Measurements from ENCODE around the gene ITGAX. TPM values are rescaled to one million over a fixed set of nuclear protein-coding genes. Genes with fewer than 3 reads are reported as not detected.

ITGAX gene
- total and polyA plus RNA-seq, 2 donors (not counting 1 experiment from before 2014, with no cell fraction given): 48.0 to 78.8 TPM

- Histone ChIP-seq H3K4me3 (ENCODE audit: control extremely low read depth in 1 of 5, extremely low read depth in 1 of 5, insufficient read depth in 1 of 5, low read depth in 2 of 5, low read length in 4 of 5) (no peak overlapping the region), H3K36me3 (replicated peaks in 1 of 2; ENCODE audit: control extremely low read depth in 1 of 2, control insufficient read depth in 1 of 2, extremely low read depth in 1 of 2, insufficient read depth in 2 of 2, low read length in 1 of 2) (peaks cover 0 to under 1% of the 10 kb centered on the region in 2 experiments), H3K4me1 (ENCODE audit: control insufficient read depth in 2 of 2, insufficient read depth in 2 of 2, low read length in 2 of 2) (peaks cover 3 to 15% of the 10 kb centered on the region in 2 donors), H3K27ac (ENCODE audit: low read length in 2 of 2) (no peak overlapping the region), H3K9me3 (ENCODE audit: control extremely low read depth in 1 of 3, control insufficient read depth in 2 of 3, insufficient read depth in 1 of 3, low read length in 2 of 3) (no peaks in the 10 kb centered on the region), H3K79me2 (ENCODE audit: control insufficient read depth, insufficient read depth, low read length) (no peaks in the 10 kb centered on the region), H4K20me1 (ENCODE audit: control insufficient read depth, insufficient read depth, low read length, poor library complexity, severe bottlenecking) (no peaks in the 10 kb centered on the region), H3K9ac (ENCODE audit: low read length) (no peak overlapping the region), H2AFZ (ENCODE audit: insufficient read depth, low read depth, low read length, poor library complexity, severe bottlenecking) (no peak overlapping the region), H3K4me2 (replicated peaks; ENCODE audit: low read depth, low read length, poor library complexity, severe bottlenecking) (no peak overlapping the region), H3K27me3 (replicated peaks in 1 of 4; ENCODE audit: control extremely low read depth in 1 of 4, control insufficient read depth in 3 of 4, insufficient read depth in 4 of 4, low read length in 3 of 4) (no peaks in the 10 kb centered on the region)
- no peak overlapping the region for H3K27ac Mint-ChIP-seq
- intact Hi-C loops (cut with micrococcal nuclease): no loop called here
- DNase-seq (no peak), ATAC-seq (ENCODE audit: low read depth) (no peak)
- H3K9me3 Mint-ChIP-seq (ENCODE audit: insufficient read depth): no peaks in the 10 kb centered on the region
- 96% methylated on average over 24 of the region's 26 CpGs for WGBS (ENCODE audit: insufficient coverage)
- H3K4me1 Mint-ChIP-seq: peaks cover 17% of the 10 kb centered on the region
- TF ChIP-seq, protein P1, sequence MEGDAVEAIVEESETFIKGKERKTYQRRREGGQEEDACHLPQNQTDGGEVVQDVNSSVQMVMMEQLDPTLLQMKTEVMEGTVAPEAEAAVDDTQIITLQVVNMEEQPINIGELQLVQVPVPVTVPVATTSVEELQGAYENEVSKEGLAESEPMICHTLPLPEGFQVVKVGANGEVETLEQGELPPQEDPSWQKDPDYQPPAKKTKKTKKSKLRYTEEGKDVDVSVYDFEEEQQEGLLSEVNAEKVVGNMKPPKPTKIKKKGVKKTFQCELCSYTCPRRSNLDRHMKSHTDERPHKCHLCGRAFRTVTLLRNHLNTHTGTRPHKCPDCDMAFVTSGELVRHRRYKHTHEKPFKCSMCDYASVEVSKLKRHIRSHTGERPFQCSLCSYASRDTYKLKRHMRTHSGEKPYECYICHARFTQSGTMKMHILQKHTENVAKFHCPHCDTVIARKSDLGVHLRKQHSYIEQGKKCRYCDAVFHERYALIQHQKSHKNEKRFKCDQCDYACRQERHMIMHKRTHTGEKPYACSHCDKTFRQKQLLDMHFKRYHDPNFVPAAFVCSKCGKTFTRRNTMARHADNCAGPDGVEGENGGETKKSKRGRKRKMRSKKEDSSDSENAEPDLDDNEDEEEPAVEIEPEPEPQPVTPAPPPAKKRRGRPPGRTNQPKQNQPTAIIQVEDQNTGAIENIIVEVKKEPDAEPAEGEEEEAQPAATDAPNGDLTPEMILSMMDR (IDR thresholded peaks at IDR 0.05): no peak
- no peak for TF ChIP-seq EZH2 (IDR thresholded peaks at IDR 0.05; ENCODE audit: borderline replicate concordance, insufficient read depth, low read depth, low read length, poor library complexity, severe bottlenecking)
- ChIA-PET POLR2A (no interaction called here), CTCF (no interaction called here)
- no peaks in the 10 kb centered on the region for H3K27me3 Mint-ChIP-seq
- H3K4me3 Mint-ChIP-seq: no peak overlapping the region
Measured at GRCh38 chr16:31362476-31363405, 7.8 kb downstream of the ITGAX start.

DNA sequence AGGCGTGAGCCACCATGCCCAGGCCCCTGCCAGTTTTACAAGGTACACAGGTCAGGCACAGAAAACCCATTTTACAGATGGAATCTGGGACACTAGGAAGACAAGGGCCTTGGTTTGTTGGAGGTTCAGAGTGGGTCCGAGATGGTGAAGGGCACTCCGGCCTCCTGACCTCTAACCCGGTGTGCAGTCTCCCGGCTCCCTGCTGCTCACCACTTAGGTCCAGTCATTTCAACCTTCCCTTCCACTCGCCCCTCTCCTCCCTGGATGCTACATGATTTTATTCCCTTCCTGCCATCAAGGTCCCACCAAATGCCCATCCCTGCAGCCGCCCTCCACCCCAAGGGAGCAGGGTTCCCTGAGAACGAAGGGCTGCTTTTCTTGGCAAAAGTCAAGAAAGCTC, 8.7 kb downstream of the ITGAX start:
- H2AFZ ChIP-seq (ENCODE audit: insufficient read depth, low read depth, low read length, poor library complexity, severe bottlenecking): no peak overlapping the region
- intact Hi-C loops (cut with micrococcal nuclease): no loop called here
- Mint-ChIP-seq H3K4me1 (peaks cover 16% of the 10 kb centered on the region), H3K27ac (no peak overlapping the region), H3K9me3 (ENCODE audit: insufficient read depth) (no peaks in the 10 kb centered on the region), H3K4me3 (no peak overlapping the region), H3K27me3 (no peaks in the 10 kb centered on the region)
- no peaks in the 10 kb centered on the region for H3K79me2 ChIP-seq (ENCODE audit: control insufficient read depth, insufficient read depth, low read length)
- H3K9me3 ChIP-seq (ENCODE audit: control extremely low read depth in 1 of 3, control insufficient read depth in 2 of 3, insufficient read depth in 1 of 3, low read length in 2 of 3): no peaks in the 10 kb centered on the region
- H3K4me1 ChIP-seq (ENCODE audit: control insufficient read depth in 2 of 2, insufficient read depth in 2 of 2, low read length in 2 of 2): peaks cover 0 to 11% of the 10 kb centered on the region in 2 donors
- H3K27me3 ChIP-seq (replicated peaks in 1 of 4; ENCODE audit: control extremely low read depth in 1 of 4, control insufficient read depth in 3 of 4, insufficient read depth in 4 of 4, low read length in 3 of 4): no peaks in the 10 kb centered on the region
- H4K20me1 ChIP-seq (ENCODE audit: control insufficient read depth, insufficient read depth, low read length, poor library complexity, severe bottlenecking): no peaks in the 10 kb centered on the region
- TF ChIP-seq EZH2 (IDR thresholded peaks at IDR 0.05; ENCODE audit: borderline replicate concordance, insufficient read depth, low read depth, low read length, poor library complexity, severe bottlenecking): no peak
- TF ChIP-seq, protein P1 (IDR thresholded peaks at IDR 0.05): no peak
- ATAC-seq (ENCODE audit: low read depth) (no peak), DNase-seq (no peak)
- CTCF ChIA-PET: interaction anchor here (0.6 to 1.1 kb wide), 2 partner anchors 50 to 157 kb away, joined by 3 read pairs; no protein-coding TSS in a partner anchor
- no peak overlapping the region for H3K4me3 ChIP-seq (ENCODE audit: control extremely low read depth in 1 of 5, extremely low read depth in 1 of 5, insufficient read depth in 1 of 5, low read depth in 2 of 5, low read length in 4 of 5)
- no peaks in the 10 kb centered on the region for H3K36me3 ChIP-seq (replicated peaks in 1 of 2; ENCODE audit: control extremely low read depth in 1 of 2, control insufficient read depth in 1 of 2, extremely low read depth in 1 of 2, insufficient read depth in 2 of 2, low read length in 1 of 2)
- POLR2A ChIA-PET: no interaction called here
- H3K27ac ChIP-seq (ENCODE audit: low read length in 2 of 2): no peak overlapping the region
- H3K9ac ChIP-seq (ENCODE audit: low read length): no peak overlapping the region
- H3K4me2 ChIP-seq (replicated peaks; ENCODE audit: low read depth, low read length, poor library complexity, severe bottlenecking): no peak overlapping the region
- whole genome bisulfite sequencing (ENCODE audit: insufficient coverage): 96% methylated on average over 7 of the region's 8 CpGs
